ENCODE results near the gene PARP9.

The PARP9 gene

GRCh38 chr3:122582390-122582789 lies 18.3 kb upstream of the PARP9 start:
- Histone ChIP-seq H2AFZ (ENCODE audit: low read length) (no peak overlapping the region), H3F3A (ENCODE audit: low read depth) (no peaks in the 10 kb centered on the region), H3K27me3 (ENCODE audit: insufficient read depth, low read length, poor library complexity, severe bottlenecking) (no peaks in the 10 kb centered on the region), H3K4me1 (ENCODE audit: insufficient read depth, low read length, poor library complexity, severe bottlenecking) (no peaks in the 10 kb centered on the region), H3K9me2 (replicated peaks; ENCODE audit: low read depth, low read length) (no peaks in the 10 kb centered on the region), H4K20me1 (ENCODE audit: insufficient read depth, low read length, poor library complexity, severe bottlenecking) (no peaks in the 10 kb centered on the region), H3K79me2 (ENCODE audit: insufficient read depth, low read length) (no peaks in the 10 kb centered on the region), H3K4me3 (ENCODE audit: low read length, poor library complexity, severe bottlenecking) (no peak overlapping the region), H3K36me3 (ENCODE audit: insufficient read depth, low read length) (no peaks in the 10 kb centered on the region), H3K9me3 (ENCODE audit: insufficient read depth, low read depth, low read length) (peaks cover 15% of the 10 kb centered on the region), H3K4me2 (ENCODE audit: low read depth, low read length, poor library complexity, severe bottlenecking) (no peak overlapping the region), H3K9ac (ENCODE audit: low read depth, low read length, poor library complexity, severe bottlenecking) (no peak overlapping the region)
- TF ChIP-seq EZH2phosphoT487 (IDR thresholded peaks at IDR 0.05; ENCODE audit: borderline replicate concordance) (no peak), CTCF (conservative IDR thresholded peaks at IDR 0.05; ENCODE audit: low read length) (no peak)

GRCh38 chr3:122581622-122582021 lies 17.5 kb upstream of the PARP9 start:
- Histone ChIP-seq H3K9ac (ENCODE audit: low read depth, low read length, poor library complexity, severe bottlenecking) (no peak overlapping the region), H3K79me2 (ENCODE audit: insufficient read depth, low read length) (no peaks in the 10 kb centered on the region), H2AFZ (ENCODE audit: low read length) (no peak overlapping the region), H3K36me3 (ENCODE audit: insufficient read depth, low read length) (no peaks in the 10 kb centered on the region), H3K27me3 (ENCODE audit: insufficient read depth, low read length, poor library complexity, severe bottlenecking) (no peaks in the 10 kb centered on the region), H4K20me1 (ENCODE audit: insufficient read depth, low read length, poor library complexity, severe bottlenecking) (no peaks in the 10 kb centered on the region), H3K9me2 (replicated peaks; ENCODE audit: low read depth, low read length) (no peaks in the 10 kb centered on the region), H3F3A (ENCODE audit: low read depth) (no peaks in the 10 kb centered on the region), H3K9me3 (ENCODE audit: insufficient read depth, low read depth, low read length) (peaks cover 15% of the 10 kb centered on the region), H3K4me2 (ENCODE audit: low read depth, low read length, poor library complexity, severe bottlenecking) (no peak overlapping the region), H3K4me1 (ENCODE audit: insufficient read depth, low read length, poor library complexity, severe bottlenecking) (no peaks in the 10 kb centered on the region), H3K4me3 (ENCODE audit: low read length, poor library complexity, severe bottlenecking) (no peak overlapping the region)
- no peak for TF ChIP-seq EZH2phosphoT487 (IDR thresholded peaks at IDR 0.05; ENCODE audit: borderline replicate concordance)
- TF ChIP-seq CTCF (conservative IDR thresholded peaks at IDR 0.05; ENCODE audit: low read length): no peak

GRCh38 chr3:122580470-122580869 lies 16.4 kb upstream of the PARP9 start:
- Histone ChIP-seq H3K79me2 (ENCODE audit: insufficient read depth, low read length) (no peaks in the 10 kb centered on the region), H3K27me3 (ENCODE audit: insufficient read depth, low read length, poor library complexity, severe bottlenecking) (no peaks in the 10 kb centered on the region), H3K4me2 (ENCODE audit: low read depth, low read length, poor library complexity, severe bottlenecking) (no peak overlapping the region), H3K36me3 (ENCODE audit: insufficient read depth, low read length) (no peaks in the 10 kb centered on the region), H3K9me3 (ENCODE audit: insufficient read depth, low read depth, low read length) (peaks cover 15% of the 10 kb centered on the region), H4K20me1 (ENCODE audit: insufficient read depth, low read length, poor library complexity, severe bottlenecking) (no peaks in the 10 kb centered on the region), H3K9ac (ENCODE audit: low read depth, low read length, poor library complexity, severe bottlenecking) (no peak overlapping the region), H3K4me1 (ENCODE audit: insufficient read depth, low read length, poor library complexity, severe bottlenecking) (no peaks in the 10 kb centered on the region), H3F3A (ENCODE audit: low read depth) (no peaks in the 10 kb centered on the region), H2AFZ (ENCODE audit: low read length) (no peak overlapping the region), H3K9me2 (replicated peaks; ENCODE audit: low read depth, low read length) (no peaks in the 10 kb centered on the region), H3K4me3 (ENCODE audit: low read length, poor library complexity, severe bottlenecking) (no peak overlapping the region)
- TF ChIP-seq EZH2phosphoT487 (IDR thresholded peaks at IDR 0.05; ENCODE audit: borderline replicate concordance) (no peak), CTCF (conservative IDR thresholded peaks at IDR 0.05; ENCODE audit: low read length) (no peak)

Measured in Loucy (cell line).